Measurements from ENCODE around the gene PPIB.
"Not testable (repeated sequence)": the region's sequence is repeated elsewhere in the genome, so short reads cannot be mapped to it uniquely, and the experiment has no call there.

The PPIB gene

DNA sequence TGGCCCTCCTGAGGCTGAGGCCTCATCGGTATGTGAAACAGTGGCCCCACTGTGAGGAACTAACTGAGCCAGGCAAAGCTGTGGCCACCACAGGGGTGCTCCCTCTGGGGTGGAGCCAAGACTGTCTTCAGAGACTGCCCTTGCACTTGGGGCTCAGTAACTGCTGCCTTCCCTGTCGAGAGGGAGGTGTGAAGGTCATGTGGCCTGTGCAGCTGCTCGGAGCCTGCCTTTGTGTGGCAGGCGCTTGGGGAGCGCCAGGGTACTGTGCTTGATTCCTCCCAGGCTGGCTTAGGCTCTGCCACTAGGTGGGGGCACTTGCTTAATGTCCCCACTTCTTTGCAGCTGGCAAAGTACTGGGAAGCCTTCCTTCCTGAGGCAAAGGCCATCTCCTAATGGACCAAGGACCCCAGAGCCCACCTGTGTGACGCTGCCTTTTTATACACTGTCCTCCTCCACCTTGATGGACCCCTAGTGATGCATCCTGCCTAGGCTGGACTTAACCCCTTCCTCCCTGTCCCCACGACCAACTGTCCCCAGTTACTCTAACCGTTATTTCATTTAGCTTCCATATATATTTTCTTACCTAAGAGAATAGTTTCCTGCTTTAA is 25.5 kb downstream of the PPIB start:
- no peak for DNase-seq

DNA sequence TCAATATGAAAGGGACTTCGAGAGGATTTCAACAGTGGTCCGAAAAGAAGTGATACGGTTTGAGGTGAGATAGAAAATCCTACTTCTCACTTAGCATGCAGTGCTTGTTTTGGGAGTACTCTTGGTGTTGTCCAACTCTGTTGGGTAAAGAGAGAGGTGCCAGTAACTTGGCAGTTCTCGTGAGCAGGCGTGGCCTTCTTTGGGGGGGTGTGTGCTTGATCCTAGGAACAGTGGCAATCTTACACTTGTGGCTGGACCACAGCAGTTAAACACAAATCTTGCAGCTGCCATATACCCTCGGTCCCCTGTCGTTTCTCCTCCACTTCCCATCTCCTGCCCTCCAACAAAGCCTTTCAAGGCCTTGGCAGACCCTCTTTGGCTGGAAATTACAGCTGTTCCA is 26.5 kb downstream of the PPIB start:
- DNase-seq: no peak

DNA sequence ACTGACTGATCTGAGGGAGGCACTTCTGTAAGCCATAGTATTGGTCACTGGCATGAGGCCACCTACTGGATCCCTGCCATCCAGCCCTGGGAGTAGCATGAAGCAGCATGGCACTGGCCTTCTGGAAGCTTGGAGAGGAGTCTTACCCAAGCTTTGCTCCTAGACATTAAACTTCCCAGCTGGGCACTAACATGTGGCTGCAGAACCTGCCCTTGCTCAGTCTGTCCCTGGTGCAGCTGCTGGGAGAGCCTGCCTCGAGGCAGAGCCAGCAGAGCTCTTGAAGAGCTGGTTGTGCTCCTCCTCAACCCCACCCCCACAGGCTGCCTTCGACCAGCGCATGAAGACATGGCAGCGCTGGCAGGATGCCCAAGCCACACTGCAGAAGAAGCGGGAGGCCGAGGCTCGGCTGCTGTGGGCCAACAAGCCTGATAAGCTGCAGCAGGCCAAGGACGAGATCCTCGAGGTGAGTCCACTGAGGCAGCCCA is 28.4 kb downstream of the PPIB start:
- DNase-seq: no peak

GRCh38 chr15:64133623-64134344 is 29.0 kb downstream of the PPIB start:
- no peak for DNase-seq

DNA sequence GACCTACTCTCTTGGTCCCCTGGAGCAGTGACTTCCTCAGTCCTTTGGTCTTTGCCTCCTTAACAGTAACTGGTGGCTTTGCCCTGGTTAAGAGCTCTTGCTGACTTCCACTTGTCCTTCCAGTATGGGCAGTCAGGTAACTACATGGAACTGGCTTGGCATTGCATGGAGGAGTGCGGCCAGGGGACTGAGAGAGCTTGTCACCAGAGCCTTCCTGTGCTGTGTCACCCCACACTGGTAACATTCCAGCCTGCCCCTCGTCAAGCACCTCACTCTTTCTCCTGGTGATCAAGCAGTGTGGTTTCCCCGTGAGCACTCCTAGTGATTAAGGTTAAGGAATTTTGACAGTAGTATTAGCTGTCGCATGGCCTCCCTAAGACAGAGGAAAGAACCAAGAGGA is 30.6 kb downstream of the PPIB start:
- no peak for DNase-seq

- DNase-seq: no peak
Measured at GRCh38 chr15:64131547-64131946, 31.3 kb downstream of the PPIB start.

DNA sequence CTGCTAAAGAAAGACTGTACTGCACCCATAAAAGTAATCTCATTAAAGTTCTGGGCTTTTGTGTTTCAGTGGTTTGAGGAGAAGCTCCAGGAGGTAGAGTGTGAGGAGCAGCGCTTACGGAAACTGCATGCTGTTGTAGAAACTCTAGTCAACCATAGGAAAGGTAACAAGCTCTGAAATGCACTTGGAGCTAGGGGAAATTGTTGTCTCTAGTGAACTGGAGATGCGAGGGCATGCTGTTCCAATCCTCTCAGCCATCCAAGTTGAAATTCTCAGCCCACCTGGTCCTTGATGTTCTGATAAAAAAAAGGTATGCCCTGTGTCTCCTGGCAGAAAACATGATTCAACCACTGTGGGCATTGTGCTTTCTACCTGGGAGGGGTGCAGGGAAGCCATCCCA is 32.7 kb downstream of the PPIB start:
- no peak for DNase-seq

DNA sequence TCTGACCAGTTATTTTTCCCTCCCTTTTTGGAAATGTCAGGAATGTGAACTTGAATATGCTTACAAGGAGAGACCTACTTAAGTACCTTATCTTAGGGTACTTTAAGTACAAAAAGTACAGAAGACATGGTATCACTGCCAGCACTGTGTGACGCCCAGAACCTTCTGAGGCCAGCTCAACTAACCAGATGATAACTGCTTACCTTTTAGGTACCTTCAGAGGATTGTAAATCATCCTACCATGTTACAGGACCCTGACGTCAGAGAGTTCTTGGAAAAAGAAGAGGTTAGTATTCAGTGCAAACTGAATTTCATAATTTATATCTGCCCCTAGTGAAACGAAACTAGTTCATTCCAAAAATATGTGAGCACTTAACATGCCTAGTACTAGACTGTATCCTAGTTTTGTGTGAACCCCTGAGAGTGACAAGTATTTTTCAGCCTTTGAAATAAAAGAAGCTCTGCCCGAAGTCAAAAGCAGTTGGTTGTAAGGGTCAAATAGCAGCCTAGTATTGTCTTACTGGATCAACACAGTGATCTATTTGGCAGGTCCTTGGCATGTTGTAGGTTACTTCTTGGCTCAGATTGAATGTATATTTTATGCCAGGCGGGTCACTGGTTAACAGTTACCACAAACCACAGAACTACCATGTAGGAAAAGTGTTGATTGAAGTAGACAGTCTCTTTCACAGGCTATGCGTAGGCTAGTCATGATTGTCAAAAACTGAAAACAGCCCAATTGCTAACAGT is 35.1 kb downstream of the PPIB start:
- DNase-seq: no peak

- no peak for DNase-seq
Measured at GRCh38 chr15:64125978-64126377, 36.8 kb downstream of the PPIB start.

DNA sequence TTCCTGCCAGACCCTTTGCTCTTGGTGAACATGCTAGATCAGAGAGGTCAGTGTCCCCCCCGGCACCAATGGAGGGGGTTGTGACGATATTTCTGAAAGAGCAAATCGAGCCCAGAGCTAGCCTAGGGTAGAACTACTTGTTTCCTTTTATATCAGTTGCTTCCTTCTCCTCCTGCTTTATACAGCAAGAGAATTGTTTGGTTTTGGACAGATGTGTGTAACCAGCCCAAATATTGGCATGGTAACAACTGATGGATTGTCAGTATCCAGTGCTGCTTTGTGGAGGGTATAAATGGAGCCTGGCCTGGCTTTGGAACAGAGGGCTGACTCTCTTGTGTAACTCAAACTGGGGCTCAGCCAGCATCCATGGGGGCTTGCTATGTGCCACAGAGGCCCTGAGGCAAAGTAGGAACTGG is 39.9 kb downstream of the PPIB start:
- DNase-seq: no peak

DNA sequence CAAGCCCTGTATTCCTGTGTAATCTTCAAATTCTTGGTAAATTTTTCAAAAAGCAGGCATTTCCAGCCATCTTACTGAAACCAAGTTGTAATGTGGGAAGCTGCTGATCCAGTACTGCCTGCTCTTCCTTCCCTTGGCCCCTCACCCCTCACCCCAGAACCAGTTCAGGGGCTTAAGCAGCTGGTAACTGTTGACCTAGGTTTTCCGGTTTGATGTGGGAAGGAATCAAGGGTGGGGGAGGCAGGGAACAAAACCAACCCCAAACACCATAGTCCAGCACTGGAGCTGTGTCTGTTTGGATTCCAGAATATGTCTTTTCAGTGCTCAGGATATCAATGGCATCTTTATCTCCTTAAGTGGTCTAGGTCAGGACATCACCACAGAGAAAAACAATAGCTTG is 40.4 kb downstream of the PPIB start:
- DNase-seq: no peak

DNA sequence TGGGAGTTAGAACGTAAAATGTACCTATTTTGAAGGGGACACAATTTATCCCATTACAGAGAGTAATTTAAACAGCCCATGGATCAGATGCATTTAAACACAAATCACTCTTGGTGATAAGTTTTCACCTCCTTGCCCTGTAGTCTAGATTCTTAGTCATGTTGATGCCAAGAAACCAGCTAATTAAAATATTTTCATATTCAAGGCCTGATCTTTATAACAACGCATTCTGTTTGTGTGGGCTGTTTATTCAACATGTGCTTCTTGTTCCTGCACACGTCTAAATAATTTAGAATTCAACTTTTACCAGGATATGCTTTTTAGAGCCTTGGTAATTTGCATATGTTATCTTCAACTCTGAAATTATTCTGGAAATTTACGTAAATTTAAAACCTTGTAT is 41.2 kb downstream of the PPIB start:
- DNase-seq: no peak

GRCh38 chr15:64120322-64120721 is 42.5 kb downstream of the PPIB start:
- not testable (repeated sequence) for DNase-seq

DNA sequence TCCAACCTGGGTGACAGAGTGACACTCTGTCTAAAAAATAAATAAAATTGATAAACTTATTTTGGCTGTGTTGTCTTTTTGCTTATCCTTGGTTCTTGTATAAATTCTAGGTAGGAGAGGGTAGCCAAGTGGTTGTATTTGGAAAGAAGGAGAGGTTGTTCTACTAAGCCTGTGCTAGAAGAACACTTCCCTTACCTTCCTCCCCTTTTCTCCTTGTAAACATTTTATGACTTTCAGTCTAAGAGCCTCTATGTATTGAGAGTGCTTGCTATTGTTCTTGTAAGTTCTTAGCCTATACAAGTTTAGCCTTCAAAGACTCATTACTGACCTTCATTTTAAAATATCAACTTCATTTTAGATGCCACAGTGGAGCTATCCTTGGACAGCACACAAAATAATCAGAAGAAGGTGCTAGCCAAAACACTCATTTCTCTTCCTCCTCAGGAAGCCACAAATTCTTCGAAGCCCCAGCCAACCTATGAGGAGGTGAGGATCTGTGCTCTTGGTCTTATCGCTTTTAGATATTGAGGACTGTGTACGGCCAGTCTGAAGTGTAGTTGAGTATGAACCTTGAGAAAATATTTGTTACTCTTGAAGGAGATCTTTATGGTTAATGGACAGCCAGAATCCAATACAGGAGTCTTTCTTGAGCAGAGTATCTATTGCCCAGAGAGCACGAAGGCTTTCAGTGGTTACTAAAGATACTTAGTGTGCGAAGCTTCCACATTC is 44.9 kb downstream of the PPIB start:
- no peak for DNase-seq

DNA sequence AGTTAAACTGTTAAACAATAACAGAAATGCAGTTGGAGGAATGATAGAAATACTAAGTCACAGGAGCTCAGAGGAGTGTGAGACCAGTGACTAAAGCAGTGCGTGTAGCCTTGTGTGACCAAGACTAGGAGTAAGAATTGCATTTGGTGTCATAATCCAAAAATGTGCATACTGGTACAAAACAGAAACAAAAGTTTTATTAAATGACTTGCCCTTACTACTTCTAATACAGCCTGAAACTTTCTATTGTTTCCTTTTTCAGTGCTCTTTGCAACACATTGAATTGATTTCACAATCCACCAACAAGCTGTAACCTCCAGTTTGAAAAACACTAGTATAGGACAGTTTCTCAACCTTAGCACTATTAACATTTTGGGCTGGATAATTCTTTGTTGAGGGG is 49.9 kb downstream of the PPIB start:
- no peak for DNase-seq

DNA sequence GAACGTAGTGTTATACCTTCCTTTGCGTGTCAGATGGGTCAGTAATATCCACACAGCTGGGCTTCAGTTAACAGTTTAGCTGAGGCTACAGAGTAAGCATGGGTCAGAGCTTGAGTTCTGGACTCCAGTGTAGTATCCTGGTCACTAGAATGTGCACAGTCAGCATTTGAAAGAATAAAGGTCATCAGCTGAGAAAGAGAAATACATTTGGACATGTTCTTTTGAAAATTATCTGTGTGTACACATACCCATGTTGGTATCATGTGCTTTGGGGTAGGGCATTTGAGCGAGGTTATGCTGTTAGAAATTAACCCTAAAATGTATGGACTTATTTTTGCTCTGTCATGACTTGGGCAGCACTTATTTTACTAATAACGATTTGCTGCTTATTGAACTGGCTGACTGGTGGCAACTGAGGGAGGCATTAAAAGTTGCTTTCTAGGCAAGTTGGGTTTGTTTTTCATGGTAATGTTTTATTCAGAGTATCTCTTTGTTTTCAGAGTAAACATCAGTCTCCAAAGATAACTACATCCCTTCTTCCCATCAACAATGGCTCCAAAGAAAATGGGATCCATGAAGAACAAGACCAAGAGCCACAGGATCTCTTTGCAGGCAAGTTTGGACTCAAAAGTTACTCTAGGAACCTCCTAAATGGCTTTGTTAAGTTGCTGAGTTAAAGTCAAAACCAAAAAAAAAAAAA is 50.6 kb downstream of the PPIB start:
- DNase-seq: no peak

- no peak for DNase-seq
Measured at GRCh38 chr15:64111679-64112050, 51.2 kb downstream of the PPIB start.

DNA sequence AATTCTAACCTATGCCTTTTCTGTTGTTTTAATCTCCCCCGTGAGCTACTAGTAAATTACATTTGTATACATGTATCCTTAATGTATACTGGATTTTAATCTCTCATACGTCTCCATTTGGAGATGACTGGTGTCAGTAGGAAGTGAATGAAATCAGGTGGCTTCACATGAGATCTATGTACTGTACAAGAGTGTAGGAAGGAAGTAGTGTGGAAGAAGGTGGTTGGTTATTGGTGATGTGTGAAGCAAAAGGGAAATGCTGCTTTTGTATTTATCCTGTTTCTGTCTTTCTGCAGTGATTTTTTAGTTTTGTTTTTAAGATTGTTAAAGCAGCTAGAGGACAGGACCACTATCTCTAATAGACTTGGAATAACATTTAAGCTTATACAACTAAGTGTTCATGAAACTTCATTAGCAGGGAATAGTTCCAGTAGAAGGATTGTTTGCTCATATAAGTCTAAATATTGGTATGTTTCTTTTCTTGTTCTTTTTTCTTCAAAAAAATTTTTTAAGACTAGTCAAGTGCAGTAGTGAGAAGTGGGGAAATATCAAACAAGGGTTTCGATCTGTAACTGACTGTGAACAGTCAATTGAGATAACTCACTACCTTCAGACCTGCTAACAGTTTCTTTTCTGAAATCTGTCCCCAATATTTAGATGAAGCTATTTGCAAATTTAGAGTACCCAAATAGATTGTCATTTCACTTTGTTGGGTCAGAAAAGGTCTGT is 51.7 kb downstream of the PPIB start:
- no peak for DNase-seq

GRCh38 chr15:64110108-64110701 is 52.6 kb downstream of the PPIB start:
- DNase-seq: not testable (repeated sequence)

GRCh38 chr15:64107337-64107736 is 55.5 kb downstream of the PPIB start:
- no peak for DNase-seq

Data from 8988T (cell line).